GM23338 (cell line): ENCODE results near the gene ADAM10. TPM values are rescaled to one million over a fixed set of nuclear protein-coding genes. Genes with fewer than 3 reads are reported as not detected.

Experiments
- ATAC-seq: fragments of 200-7000 bp; cut with Tn5 transposase; 3 replicates; pipeline ENCODE4 v1.9.1; 2020
- DNase-seq: peaks from one replicate; pipeline ENCODE4 v3.0.0-alpha.2; 2015; ENCODE audit warnings: low spot score
- H2AFZ ChIP-seq: fragments of 200-600 bp; sonication (generic); 2 replicates; pipeline ENCODE4 v1.8.0; 2016; ENCODE audit warnings: antibody characterized with exemption, mild to moderate bottlenecking, moderate library complexity
- H3F3A ChIP-seq: fragments of 200-600 bp; sonication (generic); replicated peaks from 2 replicates; pipeline ENCODE4 v1.8.0; 2017; ENCODE audit warnings: antibody characterized with exemption, mixed run types, low read depth
- H3K27ac ChIP-seq: fragments of 200-600 bp; sonication (generic); 2 replicates; pipeline ENCODE4 v1.6.1; 2016; ENCODE audit warnings: low read depth
- H3K27me3 ChIP-seq: fragments of 200-600 bp; sonication (generic); 2 replicates; pipeline ENCODE4 v1.8.0; 2016; ENCODE audit warnings: mild to moderate bottlenecking, mixed run types, moderate library complexity; ENCODE audit not compliant: insufficient read depth
- H3K36me3 ChIP-seq: fragments of 200-600 bp; sonication (generic); 2 replicates; pipeline ENCODE4 v1.8.0; 2016; ENCODE audit warnings: mild to moderate bottlenecking; ENCODE audit not compliant: insufficient read depth
- H3K4me1 ChIP-seq: fragments of 200-600 bp; sonication (generic); 2 replicates; pipeline ENCODE4 v1.8.0; 2016; ENCODE audit warnings: mild to moderate bottlenecking, moderate library complexity; ENCODE audit not compliant: insufficient read depth
- H3K4me2 ChIP-seq: fragments of 200-600 bp; sonication (generic); 2 replicates; pipeline ENCODE4 v1.7.1; 2017; ENCODE audit warnings: mixed run types
- H3K4me3 ChIP-seq: fragments of 200-600 bp; sonication (generic); 2 replicates; pipeline ENCODE4 v1.6.1; 2016; ENCODE audit warnings: mixed run types
- H3K79me2 ChIP-seq: fragments of 200-600 bp; sonication (generic); replicated peaks from 2 replicates; pipeline ENCODE4 v1.8.0; 2017; ENCODE audit warnings: mild to moderate bottlenecking; ENCODE audit not compliant: insufficient read depth
- H3K9me2 ChIP-seq: fragments of 200-600 bp; sonication (generic); 2 replicates; pipeline ENCODE4 v1.8.0; 2017; ENCODE audit not compliant: insufficient read depth
- H4K20me1 ChIP-seq: fragments of 200-600 bp; sonication (generic); replicated peaks from 2 replicates; pipeline ENCODE4 v1.8.0; 2017; ENCODE audit warnings: mild to moderate bottlenecking; ENCODE audit not compliant: insufficient read depth
- H3K27ac Mint-ChIP-seq: 2 replicates; pipeline ENCODE4 v1.8.0; 2020; ENCODE audit warnings: inconsistent platforms, mild to moderate bottlenecking, moderate library complexity, mixed read lengths
- H3K27me3 Mint-ChIP-seq: 3 replicates; pipeline ENCODE4 v1.8.0; 2022; ENCODE audit warnings: low read depth, mild to moderate bottlenecking, moderate library complexity, mixed read lengths, inconsistent platforms; ENCODE audit not compliant: insufficient read depth, poor library complexity
- H3K36me3 Mint-ChIP-seq: 3 replicates; pipeline ENCODE4 v1.8.0; 2021; ENCODE audit warnings: low read depth, mild to moderate bottlenecking, inconsistent platforms, moderate library complexity, mixed read lengths
- H3K4me1 Mint-ChIP-seq: 3 replicates; pipeline ENCODE4 v1.8.0; 2020; ENCODE audit warnings: mild to moderate bottlenecking, inconsistent platforms, mixed read lengths
- H3K4me3 Mint-ChIP-seq: 3 replicates; pipeline ENCODE4 v1.8.0; 2021; ENCODE audit warnings: moderate library complexity, mild to moderate bottlenecking, inconsistent platforms, mixed read lengths
- H3K9me3 Mint-ChIP-seq: 3 replicates; pipeline ENCODE4 v1.8.0; 2020; ENCODE audit warnings: moderate library complexity, mild to moderate bottlenecking, inconsistent platforms, mixed read lengths
- CREB1 ChIP-seq: fragments of 250-450 bp; sonication (Bioruptor Pico); IDR thresholded peaks from 2 replicates; pipeline ENCODE4 v1.5.0; 2020; ENCODE audit warnings: low read depth, mild to moderate bottlenecking, moderate library complexity
- CTCF ChIP-seq, 2 experiments: fragments of 200-600 bp in 1 of 2; sonication (generic) in 1 of 2; conservative IDR thresholded peaks; 2 replicates each; pipeline versions ENCODE4 v1.5.1 to v1.6.1; 2016 to 2017; ENCODE audit warnings: antibody characterized with exemption in 2 of 2, low read depth in 2 of 2, mild to moderate bottlenecking in 2 of 2, moderate library complexity in 1 of 2
- ETS1 ChIP-seq: IDR thresholded peaks from 2 replicates; pipeline ENCODE4 v1.6.1; 2016; ENCODE audit warnings: antibody characterized with exemption
- EZH2 ChIP-seq: fragments of 200-600 bp; sonication (generic); IDR thresholded peaks from one replicate; pipeline ENCODE4 v1.8.0; 2017; ENCODE audit warnings: antibody characterized with exemption, mild to moderate bottlenecking, low read depth; ENCODE audit not compliant: unreplicated experiment
- EZH2phosphoT487 ChIP-seq: fragments of 200-600 bp; sonication (generic); IDR thresholded peaks from one replicate; pipeline ENCODE4 v1.8.1; 2018; ENCODE audit warnings: antibody characterized with exemption; ENCODE audit not compliant: unreplicated experiment
- JUNB ChIP-seq: IDR thresholded peaks from one replicate; pipeline ENCODE4 v1.6.1; 2016; ENCODE audit warnings: antibody characterized with exemption; ENCODE audit not compliant: unreplicated experiment
- NANOG ChIP-seq: IDR thresholded peaks from 2 replicates; pipeline ENCODE4 v1.6.1; 2016; ENCODE audit warnings: antibody characterized with exemption, borderline replicate concordance
- POLR2AphosphoS5 ChIP-seq: IDR thresholded peaks from 2 replicates; pipeline ENCODE4 v1.6.1; 2016; ENCODE audit warnings: antibody characterized with exemption, low read depth
- REST ChIP-seq: IDR thresholded peaks from one replicate; pipeline ENCODE4 v1.6.1; 2018; ENCODE audit warnings: antibody characterized with exemption; ENCODE audit not compliant: unreplicated experiment
- STAT1 ChIP-seq: IDR thresholded peaks from one replicate; pipeline ENCODE4 v1.6.1; 2016; ENCODE audit warnings: antibody characterized with exemption; ENCODE audit not compliant: unreplicated experiment
- ZNF114 ChIP-seq: fragments of 250-450 bp; sonication (Bioruptor Pico); IDR thresholded peaks from 2 replicates; pipeline ENCODE4 v1.5.0; 2020; ENCODE audit warnings: mild to moderate bottlenecking, moderate library complexity
- ZNF331 ChIP-seq: fragments of 250-450 bp; sonication (Bioruptor Pico); IDR thresholded peaks from 2 replicates; pipeline ENCODE4 v1.5.0; 2020; ENCODE audit warnings: low read depth, mild to moderate bottlenecking, moderate library complexity
- polyA plus RNA-seq: library from polyadenylated mRNA; unstranded; fragments of >200 nt; fragmentation: Nextera tagmentation; extraction: Ambion mirVana; gene quantifications from 2 replicates; pipeline ENCODE4 v1.2.1, GENCODE V29; 2016
- total RNA-seq: library from RNA; depleted of rRNA; stranded (reverse); fragments of >200 nt; shearing (Covaris generic); gene quantifications from 2 replicates; pipeline ENCODE4 v1.2.3, GENCODE V29; 2014
- TF ChIP-seq, protein P1 (sequence below): fragments of 250-450 bp; sonication (Bioruptor Pico); IDR thresholded peaks from 2 replicates; pipeline ENCODE4 v1.5.0; 2020; ENCODE audit warnings: mild to moderate bottlenecking, moderate library complexity

ADAM10 gene
- total and polyA plus RNA-seq, 2 experiments from 2014 or later = 25.0 to 114 TPM

DNA sequence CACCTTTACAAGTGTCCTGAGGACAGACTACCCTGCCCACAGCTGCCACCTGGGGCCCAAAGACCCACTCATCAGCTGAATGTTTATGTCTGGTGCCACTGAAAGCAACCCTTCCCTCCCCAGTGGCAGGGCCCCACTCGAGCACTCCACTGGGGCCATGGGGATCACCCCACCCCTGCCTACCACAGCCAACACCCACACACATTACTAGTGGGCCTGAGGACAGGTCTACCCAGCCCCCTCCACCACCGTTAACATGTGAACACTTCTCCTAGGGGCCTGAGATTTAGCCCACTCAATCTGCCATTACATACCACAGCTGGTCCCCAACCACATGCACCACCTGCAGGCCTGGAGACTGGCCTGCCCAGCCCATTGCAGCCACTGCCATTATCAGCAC lies 52.3 kb downstream of the ADAM10 start:
- no peaks in the 10 kb centered on the region for H3K27me3 ChIP-seq
- peaks cover 25% of the 10 kb centered on the region for H4K20me1 ChIP-seq
- no peak overlapping the region for H3K4me3 Mint-ChIP-seq
- peaks cover 8% of the 10 kb centered on the region; the same call in 2 of the 3 replicates for H3K9me3 Mint-ChIP-seq
- TF ChIP-seq EZH2 (no peak), EZH2phosphoT487 (no peak), JUNB (no peak), ZNF114 (CRISPR knock-in tag) (no peak), CREB1 (CRISPR knock-in tag) (no peak), ZNF331 (CRISPR knock-in tag) (no peak), NANOG (no peak), ETS1 (no peak), STAT1 (no peak), REST (no peak), CTCF (conservative IDR thresholded peaks at IDR 0.05; ENCODE audit: low read depth in 2 of 2) (no peak), POLR2AphosphoS5 (no peak)
- TF ChIP-seq, protein P1, sequence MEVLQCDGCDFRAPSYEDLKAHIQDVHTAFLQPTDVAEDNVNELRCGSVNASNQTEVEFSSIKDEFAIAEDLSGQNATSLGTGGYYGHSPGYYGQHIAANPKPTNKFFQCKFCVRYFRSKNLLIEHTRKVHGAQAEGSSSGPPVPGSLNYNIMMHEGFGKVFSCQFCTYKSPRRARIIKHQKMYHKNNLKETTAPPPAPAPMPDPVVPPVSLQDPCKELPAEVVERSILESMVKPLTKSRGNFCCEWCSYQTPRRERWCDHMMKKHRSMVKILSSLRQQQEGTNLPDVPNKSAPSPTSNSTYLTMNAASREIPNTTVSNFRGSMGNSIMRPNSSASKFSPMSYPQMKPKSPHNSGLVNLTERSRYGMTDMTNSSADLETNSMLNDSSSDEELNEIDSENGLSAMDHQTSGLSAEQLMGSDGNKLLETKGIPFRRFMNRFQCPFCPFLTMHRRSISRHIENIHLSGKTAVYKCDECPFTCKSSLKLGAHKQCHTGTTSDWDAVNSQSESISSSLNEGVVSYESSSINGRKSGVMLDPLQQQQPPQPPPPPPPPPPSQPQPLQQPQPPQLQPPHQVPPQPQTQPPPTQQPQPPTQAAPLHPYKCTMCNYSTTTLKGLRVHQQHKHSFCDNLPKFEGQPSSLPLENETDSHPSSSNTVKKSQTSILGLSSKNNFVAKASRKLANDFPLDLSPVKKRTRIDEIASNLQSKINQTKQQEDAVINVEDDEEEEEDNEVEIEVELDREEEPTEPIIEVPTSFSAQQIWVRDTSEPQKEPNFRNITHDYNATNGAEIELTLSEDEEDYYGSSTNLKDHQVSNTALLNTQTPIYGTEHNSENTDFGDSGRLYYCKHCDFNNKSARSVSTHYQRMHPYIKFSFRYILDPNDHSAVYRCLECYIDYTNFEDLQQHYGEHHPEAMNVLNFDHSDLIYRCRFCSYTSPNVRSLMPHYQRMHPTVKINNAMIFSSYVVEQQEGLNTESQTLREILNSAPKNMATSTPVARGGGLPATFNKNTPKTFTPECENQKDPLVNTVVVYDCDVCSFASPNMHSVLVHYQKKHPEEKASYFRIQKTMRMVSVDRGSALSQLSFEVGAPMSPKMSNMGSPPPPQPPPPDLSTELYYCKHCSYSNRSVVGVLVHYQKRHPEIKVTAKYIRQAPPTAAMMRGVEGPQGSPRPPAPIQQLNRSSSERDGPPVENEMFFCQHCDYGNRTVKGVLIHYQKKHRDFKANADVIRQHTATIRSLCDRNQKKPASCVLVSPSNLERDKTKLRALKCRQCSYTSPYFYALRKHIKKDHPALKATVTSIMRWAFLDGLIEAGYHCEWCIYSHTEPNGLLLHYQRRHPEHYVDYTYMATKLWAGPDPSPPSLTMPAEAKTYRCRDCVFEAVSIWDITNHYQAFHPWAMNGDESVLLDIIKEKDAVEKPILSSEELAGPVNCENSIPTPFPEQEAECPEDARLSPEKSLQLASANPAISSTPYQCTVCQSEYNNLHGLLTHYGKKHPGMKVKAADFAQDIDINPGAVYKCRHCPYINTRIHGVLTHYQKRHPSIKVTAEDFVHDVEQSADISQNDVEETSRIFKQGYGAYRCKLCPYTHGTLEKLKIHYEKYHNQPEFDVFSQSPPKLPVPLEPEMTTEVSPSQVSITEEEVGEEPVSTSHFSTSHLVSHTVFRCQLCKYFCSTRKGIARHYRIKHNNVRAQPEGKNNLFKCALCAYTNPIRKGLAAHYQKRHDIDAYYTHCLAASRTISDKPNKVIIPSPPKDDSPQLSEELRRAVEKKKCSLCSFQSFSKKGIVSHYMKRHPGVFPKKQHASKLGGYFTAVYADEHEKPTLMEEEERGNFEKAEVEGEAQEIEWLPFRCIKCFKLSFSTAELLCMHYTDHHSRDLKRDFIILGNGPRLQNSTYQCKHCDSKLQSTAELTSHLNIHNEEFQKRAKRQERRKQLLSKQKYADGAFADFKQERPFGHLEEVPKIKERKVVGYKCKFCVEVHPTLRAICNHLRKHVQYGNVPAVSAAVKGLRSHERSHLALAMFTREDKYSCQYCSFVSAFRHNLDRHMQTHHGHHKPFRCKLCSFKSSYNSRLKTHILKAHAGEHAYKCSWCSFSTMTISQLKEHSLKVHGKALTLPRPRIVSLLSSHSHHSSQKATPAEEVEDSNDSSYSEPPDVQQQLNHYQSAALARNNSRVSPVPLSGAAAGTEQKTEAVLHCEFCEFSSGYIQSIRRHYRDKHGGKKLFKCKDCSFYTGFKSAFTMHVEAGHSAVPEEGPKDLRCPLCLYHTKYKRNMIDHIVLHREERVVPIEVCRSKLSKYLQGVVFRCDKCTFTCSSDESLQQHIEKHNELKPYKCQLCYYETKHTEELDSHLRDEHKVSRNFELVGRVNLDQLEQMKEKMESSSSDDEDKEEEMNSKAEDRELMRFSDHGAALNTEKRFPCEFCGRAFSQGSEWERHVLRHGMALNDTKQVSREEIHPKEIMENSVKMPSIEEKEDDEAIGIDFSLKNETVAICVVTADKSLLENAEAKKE (CRISPR knock-in tag) = no peak
- no peak overlapping the region for H3K27ac ChIP-seq
- peaks cover 11% of the 10 kb centered on the region for H3K27me3 Mint-ChIP-seq
- peaks cover 99% of the 10 kb centered on the region for H3K79me2 ChIP-seq
- ATAC-seq (peak; percentile 42; the same call in 2 of the 3 replicates), DNase-seq (no peak)
- peaks cover 21% of the 10 kb centered on the region for H3K4me1 ChIP-seq
- peak overlapping the region; percentile 40 for H3K27ac Mint-ChIP-seq
- H2AFZ ChIP-seq = no peak overlapping the region
- H3K36me3 ChIP-seq = no peaks in the 10 kb centered on the region
- peaks cover 36% of the 10 kb centered on the region for H3K36me3 Mint-ChIP-seq
- H3K9me2 ChIP-seq = peaks cover 5% of the 10 kb centered on the region; the same call in 1 of the 2 replicates
- H3K4me1 Mint-ChIP-seq = peaks cover 34% of the 10 kb centered on the region
- H3K4me3 ChIP-seq = no peak overlapping the region
- no peaks in the 10 kb centered on the region for H3F3A ChIP-seq
- H3K4me2 ChIP-seq = no peak overlapping the region
